Skeletal muscle satellite cell (primary cell): ENCODE data around the gene BCL11B.

ENCODE experiments used
- H3K27me3 ChIP-seq: 2 replicates; pipeline ENCODE4 v1.7.0; 2013; ENCODE audit warnings: low read length; ENCODE audit not compliant: control insufficient read depth, insufficient read depth
- H3K36me3 ChIP-seq: 2 replicates; pipeline ENCODE4 v1.7.0; 2013; ENCODE audit warnings: mild to moderate bottlenecking, control low read depth, low read length; ENCODE audit not compliant: insufficient read depth
- H3K4me1 ChIP-seq: 2 replicates; pipeline ENCODE4 v1.7.0; 2013; ENCODE audit warnings: low read length; ENCODE audit not compliant: control insufficient read depth, insufficient read depth
- H3K4me2 ChIP-seq: 2 replicates; pipeline ENCODE4 v1.7.0; 2013; ENCODE audit warnings: mild to moderate bottlenecking, low read length
- H3K4me3 ChIP-seq: 2 replicates; pipeline ENCODE4 v1.7.0; 2013; ENCODE audit warnings: low read length
- H3K9ac ChIP-seq: 2 replicates; pipeline ENCODE4 v1.7.0; 2013; ENCODE audit warnings: mild to moderate bottlenecking, low read depth, low read length, moderate library complexity
- H3K9me3 ChIP-seq: replicated peaks from 2 replicates; pipeline ENCODE4 v1.7.0; 2013; ENCODE audit warnings: mild to moderate bottlenecking, control low read depth, low read length

BCL11B gene

GRCh38 chr14:99168330-99168729 is 103.7 kb downstream of the BCL11B start:
- Histone ChIP-seq H3K27me3 (no peaks in the 10 kb centered on the region), H3K9ac (no peak overlapping the region), H3K4me2 (no peak overlapping the region), H3K36me3 (no peaks in the 10 kb centered on the region), H3K4me3 (no peak overlapping the region), H3K9me3 (peaks cover 3% of the 10 kb centered on the region), H3K4me1 (no peaks in the 10 kb centered on the region)

- Histone ChIP-seq H3K36me3 (no peaks in the 10 kb centered on the region), H3K27me3 (no peaks in the 10 kb centered on the region), H3K9ac (no peak overlapping the region), H3K4me3 (no peak overlapping the region), H3K4me1 (no peaks in the 10 kb centered on the region), H3K9me3 (no peaks in the 10 kb centered on the region), H3K4me2 (no peak overlapping the region)
These were observed 105.5 kb downstream of the BCL11B start for GRCh38 chr14:99166506-99166905.

- Histone ChIP-seq H3K27me3 (no peaks in the 10 kb centered on the region), H3K36me3 (no peaks in the 10 kb centered on the region), H3K9ac (no peak overlapping the region), H3K9me3 (no peaks in the 10 kb centered on the region), H3K4me2 (no peak overlapping the region), H3K4me1 (no peaks in the 10 kb centered on the region), H3K4me3 (no peak overlapping the region)
These were observed 107.3 kb downstream of the BCL11B start for GRCh38 chr14:99164712-99165111.

- Histone ChIP-seq H3K9ac (no peak overlapping the region), H3K9me3 (no peaks in the 10 kb centered on the region), H3K4me3 (no peak overlapping the region), H3K4me2 (no peak overlapping the region), H3K4me1 (no peaks in the 10 kb centered on the region), H3K27me3 (no peaks in the 10 kb centered on the region), H3K36me3 (no peaks in the 10 kb centered on the region)
These were observed 108.6 kb downstream of the BCL11B start for GRCh38 chr14:99163446-99163845.

GRCh38 chr14:99159341-99160340 is 112.4 kb downstream of the BCL11B start:
- H3K9ac ChIP-seq = no peak overlapping the region
- H3K4me1 ChIP-seq = no peaks in the 10 kb centered on the region
- H3K4me2 ChIP-seq = no peak overlapping the region
- H3K36me3 ChIP-seq = no peaks in the 10 kb centered on the region
- H3K27me3 ChIP-seq = no peaks in the 10 kb centered on the region
- no peak overlapping the region for H3K4me3 ChIP-seq
- no peaks in the 10 kb centered on the region for H3K9me3 ChIP-seq

GRCh38 chr14:99158646-99159165 is 113.3 kb downstream of the BCL11B start:
- no peaks in the 10 kb centered on the region for H3K27me3 ChIP-seq
- H3K4me1 ChIP-seq = no peaks in the 10 kb centered on the region
- no peak overlapping the region for H3K4me2 ChIP-seq

GRCh38 chr14:99158150-99158549 is 113.8 kb downstream of the BCL11B start:
- Histone ChIP-seq H3K9me3 (no peaks in the 10 kb centered on the region), H3K36me3 (no peaks in the 10 kb centered on the region), H3K9ac (no peak overlapping the region), H3K4me2 (no peak overlapping the region), H3K4me1 (no peaks in the 10 kb centered on the region), H3K27me3 (no peaks in the 10 kb centered on the region), H3K4me3 (no peak overlapping the region)

More at GRCh38 chr14:99158646-99159165, 113.3 kb downstream of the BCL11B start:
- H3K4me3 ChIP-seq = no peak overlapping the region
- no peaks in the 10 kb centered on the region for H3K9me3 ChIP-seq
- no peak overlapping the region for H3K9ac ChIP-seq
- no peaks in the 10 kb centered on the region for H3K36me3 ChIP-seq

GRCh38 chr14:99157676-99158075 is 114.3 kb downstream of the BCL11B start:
- Histone ChIP-seq H3K36me3 (no peaks in the 10 kb centered on the region), H3K4me1 (no peaks in the 10 kb centered on the region), H3K4me2 (no peak overlapping the region), H3K9ac (no peak overlapping the region), H3K9me3 (no peaks in the 10 kb centered on the region), H3K4me3 (no peak overlapping the region), H3K27me3 (no peaks in the 10 kb centered on the region)

GRCh38 chr14:99157246-99157645 is 114.8 kb downstream of the BCL11B start:
- Histone ChIP-seq H3K9ac (no peak overlapping the region), H3K4me2 (no peak overlapping the region), H3K4me1 (no peaks in the 10 kb centered on the region), H3K4me3 (no peak overlapping the region), H3K9me3 (no peaks in the 10 kb centered on the region), H3K27me3 (no peaks in the 10 kb centered on the region), H3K36me3 (no peaks in the 10 kb centered on the region)

GRCh38 chr14:99156814-99157213 is 115.2 kb downstream of the BCL11B start:
- Histone ChIP-seq H3K9me3 (no peaks in the 10 kb centered on the region), H3K4me3 (no peak overlapping the region), H3K9ac (no peak overlapping the region), H3K36me3 (no peaks in the 10 kb centered on the region), H3K27me3 (no peaks in the 10 kb centered on the region), H3K4me1 (no peaks in the 10 kb centered on the region), H3K4me2 (no peak overlapping the region)

GRCh38 chr14:99156090-99156425 is 115.9 kb downstream of the BCL11B start:
- Histone ChIP-seq H3K4me2 (no peak overlapping the region), H3K4me1 (no peaks in the 10 kb centered on the region), H3K4me3 (no peak overlapping the region), H3K36me3 (no peaks in the 10 kb centered on the region), H3K27me3 (no peaks in the 10 kb centered on the region), H3K9ac (no peak overlapping the region), H3K9me3 (no peaks in the 10 kb centered on the region)
